Testis (tissue), 2 donors: ENCODE measurements around the gene OR56A3.

Experiments
- POLR2A ChIP-seq: fragments of 450-650 bp; IDR thresholded peaks from one replicate; pipeline ENCODE4 v1.6.1; 2017; ENCODE audit warnings: antibody characterized with exemption, mild to moderate bottlenecking, moderate library complexity
- TF ChIP-seq, protein P1 (sequence below), 3 experiments: fragments of 450-650 bp in 2 of 3; fragments of 200-600 bp in 1 of 3; sonication (generic) in 1 of 3; IDR thresholded peaks; one replicate each; pipeline ENCODE4 v1.5.1; 2016 to 2019; ENCODE audit warnings: antibody characterized with exemption in 3 of 3, mild to moderate bottlenecking in 2 of 3, moderate library complexity in 1 of 3

DNA sequence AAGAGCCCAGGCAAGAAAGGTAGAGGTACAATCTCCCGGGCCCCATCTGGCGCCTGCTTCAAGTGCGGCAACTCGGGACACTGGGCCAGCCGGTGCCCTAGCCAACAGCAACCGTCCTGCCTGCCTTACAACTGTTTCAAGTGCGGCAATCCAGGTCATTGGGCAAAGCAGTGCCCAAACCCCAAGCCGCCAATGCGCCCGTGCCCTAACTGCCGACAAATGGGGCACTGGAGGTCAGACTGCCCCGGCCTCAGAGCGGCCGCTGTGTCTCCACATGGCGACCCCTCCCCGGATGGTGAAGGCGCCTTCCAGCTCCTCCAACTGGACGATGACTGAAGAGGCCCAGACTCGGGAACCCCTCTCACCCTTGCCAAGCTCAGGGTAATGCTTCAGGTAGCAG is 11.4 kb upstream of the OR56A3 start:
- TF ChIP-seq POLR2A = no peak
- TF ChIP-seq, protein P1, sequence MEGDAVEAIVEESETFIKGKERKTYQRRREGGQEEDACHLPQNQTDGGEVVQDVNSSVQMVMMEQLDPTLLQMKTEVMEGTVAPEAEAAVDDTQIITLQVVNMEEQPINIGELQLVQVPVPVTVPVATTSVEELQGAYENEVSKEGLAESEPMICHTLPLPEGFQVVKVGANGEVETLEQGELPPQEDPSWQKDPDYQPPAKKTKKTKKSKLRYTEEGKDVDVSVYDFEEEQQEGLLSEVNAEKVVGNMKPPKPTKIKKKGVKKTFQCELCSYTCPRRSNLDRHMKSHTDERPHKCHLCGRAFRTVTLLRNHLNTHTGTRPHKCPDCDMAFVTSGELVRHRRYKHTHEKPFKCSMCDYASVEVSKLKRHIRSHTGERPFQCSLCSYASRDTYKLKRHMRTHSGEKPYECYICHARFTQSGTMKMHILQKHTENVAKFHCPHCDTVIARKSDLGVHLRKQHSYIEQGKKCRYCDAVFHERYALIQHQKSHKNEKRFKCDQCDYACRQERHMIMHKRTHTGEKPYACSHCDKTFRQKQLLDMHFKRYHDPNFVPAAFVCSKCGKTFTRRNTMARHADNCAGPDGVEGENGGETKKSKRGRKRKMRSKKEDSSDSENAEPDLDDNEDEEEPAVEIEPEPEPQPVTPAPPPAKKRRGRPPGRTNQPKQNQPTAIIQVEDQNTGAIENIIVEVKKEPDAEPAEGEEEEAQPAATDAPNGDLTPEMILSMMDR (IDR thresholded peaks at IDR 0.05) = no peak
